Stimulated activated CD4-positive, alpha-beta T cell treated with anti-CD3 and anti-CD28 coated beads, Interleukin-12 subunit alpha, Interleukin-12 subunit beta, amount 100 ng/mL, for 24 hours (primary cell): ENCODE measurements around the gene SMIM23.
A peak's percentile ranks its signal among the peaks of the same experiment; 100 is the strongest.

ENCODE experiments used
- DNase-seq, 2 experiments: peaks; one replicate each; pipeline ENCODE4 v3.0.0-alpha.2; 2020; ENCODE audit warnings: low read depth in 2 of 2

Gene SMIM23

GRCh38 chr5:171785517-171785916, at the start of gene SMIM23:
SMIM23 (plus strand) TSS chr5:171785817; CDS start chr5:171785872, 55 bp downstream.
- DNase-seq, result no peak

- DNase-seq, result no peak
These were observed 48.4 kb upstream of the SMIM23 start for GRCh38 chr5:171736976-171737891.

DNA sequence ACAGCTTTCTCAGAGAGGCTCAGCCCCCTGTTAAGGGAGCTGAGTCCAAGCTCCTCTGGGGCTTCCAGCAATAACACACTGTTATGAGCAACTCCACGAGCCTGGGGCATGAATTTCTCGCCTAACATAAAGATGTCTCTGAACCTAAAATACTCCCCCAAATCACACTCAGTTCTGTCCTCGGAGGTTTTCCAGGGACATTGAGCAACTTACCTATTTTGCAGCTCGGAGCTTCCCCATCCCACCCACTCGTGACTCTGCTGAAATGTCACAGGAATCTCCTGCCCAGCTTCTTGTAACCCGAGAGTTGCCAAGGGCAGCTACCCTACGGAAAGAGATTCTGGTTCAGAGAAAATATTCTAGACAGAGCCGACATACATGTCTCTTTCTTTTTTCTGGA, 47.1 kb upstream of the SMIM23 start:
- no peak for DNase-seq

DNA sequence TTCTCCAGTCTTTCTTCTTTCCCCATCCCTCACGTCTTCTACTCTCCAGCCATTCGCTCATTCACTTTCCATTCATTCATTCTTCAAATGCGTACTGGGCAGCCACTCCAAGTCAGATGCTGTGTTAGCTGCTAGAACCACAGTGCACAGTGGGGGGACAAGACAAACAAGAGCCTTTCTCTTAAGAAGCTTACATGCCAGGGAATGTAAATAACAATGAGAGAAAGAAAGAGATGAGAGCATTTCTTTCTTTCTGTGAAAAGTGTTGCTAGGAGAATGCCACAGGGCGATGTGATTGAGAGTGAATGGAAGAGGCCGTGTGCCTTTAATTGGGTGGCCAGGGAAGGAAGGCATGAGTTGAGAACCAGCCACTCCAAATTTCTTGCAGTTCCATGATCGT, 46.3 kb upstream of the SMIM23 start:
- no peak for DNase-seq

DNA sequence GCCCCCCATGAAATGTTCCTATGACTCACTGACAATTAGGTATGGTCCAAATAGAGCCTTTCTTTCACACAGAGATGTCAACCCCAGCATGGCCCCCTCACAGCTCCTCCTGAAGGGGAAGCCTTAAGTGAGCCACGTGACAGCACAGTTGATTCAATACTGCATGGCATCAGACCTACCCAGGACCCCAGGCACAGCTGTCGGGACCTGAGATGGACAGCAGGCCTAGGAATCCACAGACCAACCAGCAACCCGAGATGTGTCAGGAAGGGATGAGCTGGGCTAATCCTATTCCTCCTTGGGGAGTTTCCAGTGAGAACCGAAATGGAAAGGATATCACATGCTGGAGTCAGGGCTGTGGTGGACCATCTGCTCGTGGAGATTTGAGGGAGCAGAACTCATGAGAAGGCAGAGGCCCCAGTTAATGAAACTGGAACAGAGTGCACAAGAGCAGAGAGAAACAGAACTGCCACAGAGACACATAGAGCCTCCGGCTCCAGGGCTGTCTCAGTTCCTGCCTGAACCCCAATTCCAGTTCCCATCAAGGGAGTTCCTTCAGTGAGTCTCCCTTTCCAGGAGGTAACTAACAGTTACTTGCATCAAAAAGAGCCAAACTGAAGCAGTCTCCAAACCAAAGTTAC, 42.1 kb upstream of the SMIM23 start:
- DNase-seq, result no peak

DNA sequence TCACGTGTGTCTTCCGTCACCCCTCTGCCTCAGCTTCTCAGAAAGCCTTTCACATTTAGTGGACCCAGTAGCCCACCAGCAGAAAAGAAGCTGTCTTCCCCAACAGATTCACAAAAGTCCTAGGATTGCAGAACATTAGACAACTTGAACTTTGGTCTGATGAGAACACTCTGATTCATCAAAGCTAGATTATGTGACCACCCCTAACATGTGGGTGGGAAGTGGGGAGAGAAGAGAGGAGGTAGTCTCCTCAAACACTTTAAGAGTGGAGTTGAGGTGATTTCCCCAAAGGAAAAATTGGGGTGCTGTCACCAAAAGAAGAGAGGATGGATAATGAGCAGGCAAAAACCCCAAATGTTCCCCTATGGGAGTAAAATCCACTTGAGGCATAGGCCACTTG, 41.4 kb upstream of the SMIM23 start:
- DNase-seq, result no peak

DNA sequence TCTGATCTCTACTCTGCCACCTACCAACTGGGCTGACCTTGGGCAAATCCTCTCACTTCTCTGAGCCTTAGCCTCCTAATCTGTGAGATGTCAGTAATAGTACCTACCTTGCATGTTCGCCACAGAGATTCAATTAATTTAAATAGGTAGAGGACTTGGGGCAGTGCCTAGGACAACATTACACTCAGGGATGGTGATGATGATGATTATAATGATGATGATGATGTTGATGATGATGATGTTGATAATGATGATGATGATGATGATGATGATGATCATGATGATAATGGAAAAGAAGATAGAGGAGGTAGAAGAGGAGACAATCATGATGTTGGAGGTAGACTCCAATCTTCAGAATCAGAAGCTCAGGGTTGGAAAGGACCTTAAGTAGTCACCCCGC, 40.7 kb upstream of the SMIM23 start:
- no peak for DNase-seq

- DNase-seq, result no peak
These were observed 40.0 kb upstream of the SMIM23 start for GRCh38 chr5:171745602-171746001.

DNA sequence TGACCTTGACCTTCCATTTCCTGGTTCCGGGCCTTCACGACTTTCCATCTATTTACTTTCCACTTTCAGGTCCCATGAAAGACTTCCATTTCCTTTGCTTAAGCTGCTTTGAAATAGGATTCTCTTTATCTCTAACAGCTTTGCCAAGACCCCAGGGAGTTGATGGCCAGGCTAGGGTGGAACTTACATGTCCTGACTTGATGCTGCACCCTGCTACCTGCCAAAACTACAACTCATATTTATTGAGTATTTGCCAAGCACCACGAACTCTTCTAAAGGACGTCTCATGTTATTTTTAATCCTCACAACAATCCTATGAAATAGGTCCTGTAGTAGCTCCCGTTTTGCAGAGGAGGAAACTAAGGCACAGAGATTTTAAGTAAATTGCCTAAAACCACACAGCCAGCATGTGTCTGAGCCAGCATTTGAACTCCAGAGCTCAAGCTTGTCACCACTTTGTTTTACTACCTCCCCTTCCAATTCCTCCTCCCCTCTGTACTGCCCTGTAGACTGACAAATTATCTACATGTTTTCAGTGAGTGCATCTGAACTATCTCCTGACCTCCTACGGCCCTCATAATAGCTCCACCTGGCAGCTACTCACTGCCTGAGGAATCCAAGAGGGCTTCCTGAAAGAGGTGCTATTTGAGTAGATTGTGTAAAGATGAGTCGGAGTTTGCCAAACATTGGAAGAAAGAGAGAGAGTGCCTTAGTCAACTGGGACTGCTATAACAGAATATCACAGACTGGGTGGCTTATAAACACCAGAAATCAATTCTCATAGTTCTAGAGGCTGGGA, 38.4 kb upstream of the SMIM23 start:
- no peak for DNase-seq

DNA sequence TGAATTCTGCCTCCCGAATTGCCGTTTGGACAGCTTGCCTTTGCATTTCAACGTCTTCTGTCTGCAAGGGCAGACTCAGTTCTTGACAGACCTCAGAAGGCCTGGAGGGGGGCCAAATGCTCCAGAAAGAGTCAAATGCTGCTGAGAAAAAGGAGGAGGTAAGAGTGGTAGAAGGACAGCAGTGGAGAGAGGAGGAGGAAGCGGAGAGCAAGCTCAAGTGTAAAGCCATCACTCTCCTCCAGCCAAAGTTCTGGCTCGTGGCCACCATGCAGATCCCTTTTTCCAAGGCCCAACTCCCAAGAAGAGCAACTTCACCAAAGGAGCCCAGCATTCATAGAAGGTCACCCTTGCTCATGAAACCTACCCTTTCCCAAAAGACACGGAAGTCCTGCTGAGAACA, 36.9 kb upstream of the SMIM23 start:
- no peak for DNase-seq

GRCh38 chr5:171749365-171749764, 36.3 kb upstream of the SMIM23 start:
- no peak for DNase-seq

- DNase-seq, result peak in 1 of 2 experiments; percentile 3
These were observed 35.3 kb upstream of the SMIM23 start for GRCh38 chr5:171750311-171750788.

- DNase-seq, result no peak
These were observed 30.2 kb upstream of the SMIM23 start for GRCh38 chr5:171755354-171755821.

- DNase-seq, result no peak
These were observed 27.6 kb upstream of the SMIM23 start for GRCh38 chr5:171757853-171758535.

DNA sequence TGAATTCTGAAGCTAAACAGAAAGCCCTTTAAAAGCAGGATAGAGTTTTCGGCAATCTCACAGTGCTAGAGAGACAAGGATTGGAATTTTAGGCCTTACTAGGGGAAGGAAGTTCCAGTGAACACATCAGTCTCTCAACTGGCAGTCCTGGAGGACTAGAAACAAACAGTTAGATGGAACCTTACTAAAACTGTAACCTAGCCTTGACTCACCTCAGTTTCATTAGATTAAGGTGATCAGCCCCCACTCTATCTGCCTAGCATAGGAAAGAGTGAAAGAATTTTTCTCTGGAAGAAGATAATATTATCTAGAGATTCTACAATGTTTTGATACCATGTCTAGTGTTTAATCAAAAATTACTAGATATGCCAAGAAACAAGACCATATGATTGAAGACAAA, 25.8 kb upstream of the SMIM23 start:
- DNase-seq, result no peak

DNA sequence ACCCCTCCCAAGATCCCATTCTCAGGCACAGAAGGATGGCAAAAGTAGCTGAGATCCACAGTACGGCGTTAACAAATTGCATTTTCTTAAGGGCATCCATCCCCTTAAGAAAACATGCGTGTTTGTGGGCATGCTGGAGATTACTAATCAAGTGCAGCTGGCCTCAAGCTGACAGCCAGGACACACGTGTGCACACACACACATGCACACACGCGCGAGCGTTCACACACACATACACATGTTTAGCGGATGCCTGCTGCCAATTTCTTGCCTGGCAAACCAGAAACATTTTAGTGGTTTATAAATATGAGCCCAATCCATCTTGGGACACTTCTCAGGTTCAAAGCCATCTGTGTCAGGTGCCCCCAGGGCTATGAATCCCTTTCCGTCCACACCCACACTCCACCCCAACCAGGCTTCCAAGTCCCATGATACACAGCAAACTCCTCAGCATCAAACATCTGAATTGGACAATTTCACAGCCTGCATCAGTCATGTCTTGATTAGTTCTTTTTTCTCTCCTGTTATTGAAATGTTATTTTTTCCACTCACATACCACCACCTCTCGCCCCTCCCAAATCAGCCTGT, 23.5 kb upstream of the SMIM23 start:
- DNase-seq, result no peak

- no peak for DNase-seq
These were observed 22.7 kb upstream of the SMIM23 start for GRCh38 chr5:171762903-171763302.

DNA sequence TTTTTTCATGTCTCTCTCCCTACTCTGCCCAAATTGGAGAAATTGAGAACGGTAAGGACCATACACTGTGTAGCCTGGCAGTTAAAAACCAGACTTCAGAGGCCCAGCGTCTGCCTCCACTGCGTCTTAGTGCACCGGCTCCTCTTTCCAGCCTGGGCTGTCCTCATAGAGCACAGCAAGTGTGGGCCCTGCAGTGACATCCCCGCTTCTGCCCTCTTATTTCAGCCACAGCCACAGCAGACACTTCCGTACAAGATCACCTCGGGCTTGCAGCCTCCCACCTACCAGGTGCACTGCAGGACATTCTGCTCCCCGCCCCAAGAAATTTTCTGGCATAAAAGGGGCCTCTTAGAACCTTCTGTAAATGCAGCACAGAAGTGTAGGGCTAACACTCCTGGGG, 21.4 kb upstream of the SMIM23 start:
- DNase-seq, result no peak

DNA sequence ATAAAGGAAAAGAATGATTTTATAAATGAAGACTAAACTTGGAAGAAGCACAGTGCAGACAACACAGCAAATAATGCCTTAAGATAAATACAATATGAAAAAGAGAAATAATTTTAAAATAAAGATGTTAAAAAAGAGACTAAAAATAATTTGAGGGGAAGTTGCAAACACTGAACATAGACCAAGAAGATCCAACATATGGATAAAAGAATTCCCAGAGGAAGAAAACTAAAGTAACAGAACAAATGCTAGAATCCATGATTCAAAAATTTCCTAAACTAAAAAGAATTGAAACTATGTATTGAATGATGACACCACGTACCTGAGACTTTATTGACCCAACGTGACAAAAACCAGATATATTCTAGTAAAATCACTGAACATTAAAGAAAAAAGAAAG, 18.7 kb upstream of the SMIM23 start:
- no peak for DNase-seq

DNA sequence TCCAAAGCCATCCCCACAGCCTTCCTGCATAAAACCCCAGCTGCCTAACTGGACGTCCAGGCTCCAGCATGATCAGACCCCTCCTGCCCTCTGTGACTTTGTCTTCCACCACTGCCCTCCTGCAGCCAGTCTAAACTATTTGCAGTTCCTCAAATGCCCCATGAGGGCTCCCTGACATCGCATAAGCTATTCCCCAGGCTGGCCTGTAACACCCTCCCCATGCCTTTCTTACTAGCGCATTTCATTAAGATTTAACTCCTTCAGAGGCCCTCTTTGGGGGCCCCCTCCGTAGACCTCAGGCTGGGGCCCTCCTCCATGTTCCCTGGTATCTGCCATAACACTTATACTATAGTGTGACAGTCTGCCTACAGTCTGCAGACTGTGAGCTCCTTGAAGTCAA, 15.5 kb upstream of the SMIM23 start:
- no peak for DNase-seq

DNA sequence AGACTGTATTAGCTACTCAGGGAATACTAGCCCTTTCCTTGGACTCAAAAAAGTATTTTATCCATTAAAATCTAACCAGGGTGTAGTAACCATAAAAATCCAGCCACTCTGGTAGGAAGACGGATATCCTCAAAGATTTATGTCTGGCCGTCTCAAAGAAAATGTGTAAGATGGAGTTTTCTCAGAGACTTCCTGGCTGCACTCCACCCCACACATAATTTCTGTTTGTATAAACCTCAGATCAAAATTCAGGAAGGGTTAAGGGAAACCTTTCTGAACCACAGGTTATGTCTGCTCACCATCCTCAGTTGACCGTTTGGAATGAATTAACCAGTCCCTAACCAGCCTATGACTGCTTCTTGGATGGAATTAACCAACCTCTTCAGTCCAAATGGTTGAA, 13.8 kb upstream of the SMIM23 start:
- DNase-seq, result no peak
